ENCODE results near the gene GATA6.

GRCh38 chr18:22214731-22215528 lies 45.5 kb downstream of the GATA6 start:
- TF ChIP-seq CTCF (tag by site-specific recombination; IDR thresholded peaks at IDR 0.05) (no peak), AEBP2 (tag by site-specific recombination; IDR thresholded peaks at IDR 0.05; ENCODE audit: borderline replicate concordance) (no peak), ZNF830 (tag by site-specific recombination; IDR thresholded peaks at IDR 0.05; ENCODE audit: low read depth) (no peak), YY1 (tag by site-specific recombination; IDR thresholded peaks at IDR 0.05) (no peak), GLI4 (tag by site-specific recombination; IDR thresholded peaks at IDR 0.05) (no peak), ZBTB1 (tag by site-specific recombination; IDR thresholded peaks at IDR 0.05) (no peak), ZNF785 (tag by site-specific recombination; IDR thresholded peaks at IDR 0.05) (no peak), ZNF10 (tag by site-specific recombination; IDR thresholded peaks at IDR 0.05) (no peak), ZNF302 (tag by site-specific recombination; IDR thresholded peaks at IDR 0.05; ENCODE audit: low read depth) (no peak)

Measured in HEK293 (cell line).